ENCODE results near the gene CAMSAP3. TPM values are rescaled to one million over a fixed set of nuclear protein-coding genes. Genes with fewer than 3 reads are reported as not detected.

The CAMSAP3 gene
- total RNA-seq, 1 donor from 2014 or later: 12.8 TPM

DNA sequence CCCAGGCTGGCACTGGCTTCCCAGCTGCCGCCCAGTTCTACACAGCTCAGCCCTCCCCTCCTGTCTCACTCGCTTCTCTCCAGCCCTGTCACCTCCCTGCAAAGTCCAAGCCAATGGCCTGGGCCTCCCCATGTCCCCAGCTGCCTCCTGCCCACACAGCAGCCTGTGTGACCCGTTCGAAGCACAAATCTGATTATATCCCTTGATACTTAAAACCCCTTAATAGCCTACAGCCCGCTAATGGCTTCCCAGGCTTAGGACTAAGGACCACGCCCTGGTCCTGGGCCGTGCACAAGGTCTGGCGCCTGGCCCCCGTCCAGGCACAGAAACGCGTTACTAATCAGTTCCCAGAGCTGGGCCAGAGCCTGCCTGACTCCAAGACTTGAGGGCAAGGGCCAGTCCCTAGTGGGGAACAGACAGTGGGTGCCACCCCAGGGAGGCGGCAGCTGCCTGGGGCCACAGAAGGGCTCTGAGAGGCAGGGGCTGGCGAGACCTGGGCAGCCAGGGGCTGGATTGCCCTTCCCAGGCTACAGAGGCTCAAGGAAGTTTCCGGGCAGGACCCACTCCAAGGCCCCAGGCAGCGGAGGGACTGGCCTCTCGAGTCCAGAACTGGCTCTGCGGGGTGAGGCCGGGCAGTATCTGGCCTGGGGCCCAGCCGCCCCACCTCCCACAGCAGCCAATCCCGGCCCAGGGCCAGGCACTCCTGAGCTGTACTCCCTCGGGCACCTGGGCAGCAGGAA lies 23.3 kb downstream of the CAMSAP3 start:
- TF ChIP-seq, protein P1, sequence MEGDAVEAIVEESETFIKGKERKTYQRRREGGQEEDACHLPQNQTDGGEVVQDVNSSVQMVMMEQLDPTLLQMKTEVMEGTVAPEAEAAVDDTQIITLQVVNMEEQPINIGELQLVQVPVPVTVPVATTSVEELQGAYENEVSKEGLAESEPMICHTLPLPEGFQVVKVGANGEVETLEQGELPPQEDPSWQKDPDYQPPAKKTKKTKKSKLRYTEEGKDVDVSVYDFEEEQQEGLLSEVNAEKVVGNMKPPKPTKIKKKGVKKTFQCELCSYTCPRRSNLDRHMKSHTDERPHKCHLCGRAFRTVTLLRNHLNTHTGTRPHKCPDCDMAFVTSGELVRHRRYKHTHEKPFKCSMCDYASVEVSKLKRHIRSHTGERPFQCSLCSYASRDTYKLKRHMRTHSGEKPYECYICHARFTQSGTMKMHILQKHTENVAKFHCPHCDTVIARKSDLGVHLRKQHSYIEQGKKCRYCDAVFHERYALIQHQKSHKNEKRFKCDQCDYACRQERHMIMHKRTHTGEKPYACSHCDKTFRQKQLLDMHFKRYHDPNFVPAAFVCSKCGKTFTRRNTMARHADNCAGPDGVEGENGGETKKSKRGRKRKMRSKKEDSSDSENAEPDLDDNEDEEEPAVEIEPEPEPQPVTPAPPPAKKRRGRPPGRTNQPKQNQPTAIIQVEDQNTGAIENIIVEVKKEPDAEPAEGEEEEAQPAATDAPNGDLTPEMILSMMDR (IDR thresholded peaks at IDR 0.05): no peak
- no peak for TF ChIP-seq POLR2A (IDR thresholded peaks at IDR 0.05)
- TF ChIP-seq POLR2AphosphoS5 (IDR thresholded peaks at IDR 0.05; ENCODE audit: insufficient read depth in 1 of 2, low read depth in 1 of 2): peak in 1 of 2 donors; percentile 21
- no peak for DNase-seq (ENCODE audit: extremely low spot score in 2 of 2)
- Histone ChIP-seq H3K4me1 (no peaks in the 10 kb centered on the region), H3K27ac (peak overlapping the region; percentile 39), H3K9me3 (no peaks in the 10 kb centered on the region), H3K27me3 (no peaks in the 10 kb centered on the region), H3K36me3 (peaks cover 0 to 56% of the 10 kb centered on the region in 2 donors), H3K4me3 (no peak overlapping the region)
- intact Hi-C loops (cut with DNase I): no loop called here

DNA sequence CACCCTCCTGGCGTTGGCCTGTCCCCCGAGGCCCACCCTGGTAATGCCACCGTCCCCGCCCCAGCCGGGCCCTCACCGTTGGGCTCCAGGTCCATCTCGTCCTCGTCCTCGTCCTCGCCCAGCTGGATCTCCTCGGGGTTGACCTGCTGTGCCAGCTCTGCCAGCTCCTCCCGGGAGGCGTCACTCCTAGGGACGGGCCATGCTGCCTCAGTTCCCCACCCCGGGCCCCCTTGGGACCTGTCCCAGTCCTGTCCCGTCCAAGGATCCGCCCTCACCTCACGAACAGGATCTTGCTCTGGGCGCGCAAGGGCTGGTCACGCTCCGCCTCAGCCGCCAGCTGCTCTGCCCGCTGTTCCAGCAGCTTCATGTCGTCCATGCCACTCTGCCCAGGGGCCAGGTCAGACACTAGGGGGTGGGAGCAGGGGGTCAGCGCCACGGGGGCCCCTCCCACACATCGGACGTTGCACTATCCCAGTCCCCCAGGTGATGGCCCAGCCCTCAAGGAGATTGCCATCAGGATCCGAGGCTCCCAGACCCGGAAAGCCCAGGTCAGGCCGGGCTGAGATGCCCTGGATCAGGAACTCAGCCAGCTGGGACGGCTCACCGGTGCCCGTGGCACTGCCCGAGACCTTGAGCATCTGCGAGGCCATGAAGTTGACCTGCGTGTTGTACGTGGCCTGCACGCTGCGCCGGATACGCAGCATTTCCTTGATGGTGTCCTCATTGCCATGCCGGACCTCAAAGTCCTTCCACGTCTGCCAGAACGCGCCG lies 24.2 kb downstream of the CAMSAP3 start:
- no peaks in the 10 kb centered on the region for H3K4me1 ChIP-seq
- peaks cover 0 to 65% of the 10 kb centered on the region in 2 donors for H3K36me3 ChIP-seq
- H3K9me3 ChIP-seq: no peaks in the 10 kb centered on the region
- H3K27me3 ChIP-seq: no peaks in the 10 kb centered on the region
- H3K4me3 ChIP-seq: no peak overlapping the region
- TF ChIP-seq, protein P1 (IDR thresholded peaks at IDR 0.05): no peak
- no peak for TF ChIP-seq POLR2A (IDR thresholded peaks at IDR 0.05)
- TF ChIP-seq POLR2AphosphoS5 (IDR thresholded peaks at IDR 0.05; ENCODE audit: insufficient read depth in 1 of 2, low read depth in 1 of 2): no peak
- DNase-seq (ENCODE audit: extremely low spot score in 2 of 2): no peak
- intact Hi-C loops (cut with DNase I): no loop called here
- peak overlapping the region; percentile 39 for H3K27ac ChIP-seq

DNA sequence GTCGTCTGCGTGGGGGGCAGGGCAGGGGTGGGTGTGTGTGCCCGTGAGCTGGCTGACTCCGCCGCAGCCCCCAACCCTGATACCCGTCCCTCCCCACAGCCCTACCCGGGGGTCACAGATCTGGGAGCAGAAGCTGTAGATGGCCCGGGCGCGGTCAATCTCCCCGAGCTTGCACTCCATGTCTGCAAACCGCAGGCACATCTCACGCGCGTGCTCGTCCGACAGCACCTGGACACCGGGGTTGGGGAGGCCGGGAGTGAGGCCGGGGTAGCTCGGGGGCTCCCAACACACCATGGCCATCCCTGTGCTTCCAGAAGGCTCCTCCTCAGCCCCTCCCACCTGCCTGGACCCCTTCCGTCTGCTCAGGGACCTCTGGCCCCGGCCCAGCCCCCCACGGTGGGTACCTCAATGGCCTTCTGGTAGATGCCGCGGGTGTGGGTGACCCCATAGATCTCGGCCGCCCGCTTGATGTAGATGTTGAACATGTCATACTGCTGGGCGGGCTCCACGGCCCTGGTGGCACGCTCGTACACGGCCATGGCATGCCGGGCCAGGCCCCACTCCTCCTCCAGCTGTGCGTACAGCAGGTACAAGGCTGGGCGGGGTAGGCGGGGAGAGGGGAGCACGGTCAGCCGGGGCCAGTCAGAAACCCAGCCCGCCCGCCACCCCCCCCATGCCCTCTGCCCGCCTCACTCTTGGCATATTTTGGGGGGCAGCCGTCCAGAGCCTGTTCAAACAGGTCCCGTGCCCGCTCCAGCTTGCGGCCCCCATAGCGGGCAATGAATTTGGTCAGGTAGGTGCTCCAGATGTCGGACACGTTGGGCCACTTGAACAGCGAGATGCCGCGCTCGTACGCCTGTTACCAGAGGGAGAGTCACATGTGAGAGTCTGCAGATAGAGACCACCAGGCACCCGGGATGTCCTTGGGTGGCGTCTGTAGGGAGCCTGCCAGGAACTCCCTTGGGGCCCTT lies 25.1 kb downstream of the CAMSAP3 start:
- Histone ChIP-seq H3K4me1 (no peaks in the 10 kb centered on the region), H3K27ac (no peak overlapping the region), H3K36me3 (peaks cover 0 to 73% of the 10 kb centered on the region in 2 donors), H3K9me3 (no peaks in the 10 kb centered on the region), H3K4me3 (no peak overlapping the region), H3K27me3 (no peaks in the 10 kb centered on the region)
- intact Hi-C loops (cut with DNase I): no loop called here
- DNase-seq (ENCODE audit: extremely low spot score in 2 of 2): no peak
- TF ChIP-seq POLR2AphosphoS5 (IDR thresholded peaks at IDR 0.05; ENCODE audit: insufficient read depth in 1 of 2, low read depth in 1 of 2) (no peak), POLR2A (IDR thresholded peaks at IDR 0.05) (no peak)
- TF ChIP-seq, protein P1 (IDR thresholded peaks at IDR 0.05): no peak

DNA sequence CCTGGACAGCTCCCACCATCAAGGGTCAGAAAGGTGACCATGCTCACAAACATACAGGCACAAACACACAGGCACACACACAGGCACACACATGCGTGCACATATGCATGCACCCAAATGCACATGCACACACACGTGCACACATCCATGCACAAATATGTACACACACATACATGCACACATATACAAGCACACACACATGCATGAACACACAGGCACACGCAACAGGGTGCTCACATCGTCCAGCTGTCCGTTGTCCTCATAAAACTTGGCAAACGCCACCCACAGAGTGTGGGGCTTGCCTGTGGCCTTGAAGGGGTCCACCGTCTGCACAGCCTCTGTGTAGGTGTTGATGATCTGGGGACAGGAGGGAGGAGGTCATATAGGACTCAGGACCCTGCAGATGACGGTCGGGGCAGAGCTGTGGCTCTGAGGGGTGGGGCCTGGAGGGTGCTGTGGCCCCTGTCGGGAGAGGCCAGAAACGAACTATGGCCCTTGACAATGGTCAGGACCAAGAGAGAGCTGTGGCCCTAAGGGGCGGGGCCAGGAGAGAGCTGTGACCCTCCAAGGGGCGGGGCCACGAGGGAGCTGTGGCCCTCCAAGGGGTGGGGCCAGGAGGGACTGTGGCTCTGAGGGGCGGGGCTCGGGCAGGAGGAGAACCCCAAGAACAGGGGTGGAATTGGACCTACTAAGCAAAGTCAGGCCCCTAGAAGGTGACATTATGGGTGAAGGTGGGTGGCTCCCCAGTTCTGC lies 27.4 kb downstream of the CAMSAP3 start:
- no peak for DNase-seq (ENCODE audit: extremely low spot score in 2 of 2)
- peaks cover 0 to 84% of the 10 kb centered on the region in 2 donors for H3K36me3 ChIP-seq
- H3K4me3 ChIP-seq: no peak overlapping the region
- no peak overlapping the region for H3K27ac ChIP-seq
- H3K9me3 ChIP-seq: no peaks in the 10 kb centered on the region
- intact Hi-C loops (cut with DNase I): no loop called here
- peaks cover 13% of the 10 kb centered on the region for H3K4me1 ChIP-seq
- no peaks in the 10 kb centered on the region for H3K27me3 ChIP-seq
- TF ChIP-seq POLR2AphosphoS5 (IDR thresholded peaks at IDR 0.05; ENCODE audit: insufficient read depth in 1 of 2, low read depth in 1 of 2) (no peak), POLR2A (IDR thresholded peaks at IDR 0.05) (no peak)
- TF ChIP-seq, protein P1 (IDR thresholded peaks at IDR 0.05): no peak
